WTC11 (cell line): Measurements from ENCODE around the gene CLCN7. TPM values are rescaled to one million over a fixed set of nuclear protein-coding genes. Genes with fewer than 3 reads are reported as not detected.

Experiments used
- ATAC-seq: fragments of 200-7000 bp; cut with Tn5 transposase; 2 replicates; pipeline ENCODE4 v1.10.0; 2021; ENCODE audit warnings: mild to moderate bottlenecking, moderate library complexity
- Bru-seq: library from RNA; stranded (reverse); fragments of 400-500 nt; gene quantifications from one replicate; lab custom pipeline; 2021; lab: Mats Ljungman, UMichigan
- CTCF ChIA-PET: fragments of 300-600 bp; sonication (Branson Sonifier 250); formaldehyde crosslinking; loops from one replicate; lab custom pipeline; 2021; ENCODE audit warnings: antibody characterized with exemption; lab: Charles Lee
- POLR2A ChIA-PET: fragments of 350-600 bp; sonication (Branson Sonifier 250); formaldehyde crosslinking; loops from one replicate; lab custom pipeline; 2021; ENCODE audit warnings: antibody characterized with exemption; lab: Charles Lee
- DNase-seq: peaks from one replicate; pipeline ENCODE4 v3.0.0; 2021; ENCODE audit warnings: low spot score
- H3K27ac Mint-ChIP-seq: 2 replicates; pipeline ENCODE4 v1.8.0; 2021; ENCODE audit warnings: mixed read lengths
- H3K27me3 Mint-ChIP-seq: 2 replicates; pipeline ENCODE4 v1.8.0; 2021; ENCODE audit warnings: low read depth, mild to moderate bottlenecking, moderate library complexity, mixed read lengths
- H3K36me3 Mint-ChIP-seq: 2 replicates; pipeline ENCODE4 v1.8.0; 2021; ENCODE audit warnings: mixed read lengths
- H3K4me1 Mint-ChIP-seq: 2 replicates; pipeline ENCODE4 v1.8.0; 2022; ENCODE audit warnings: mixed read lengths
- H3K4me3 Mint-ChIP-seq: 2 replicates; pipeline ENCODE4 v1.8.0; 2021; ENCODE audit warnings: mild to moderate bottlenecking, moderate library complexity, mixed read lengths
- H3K9me3 Mint-ChIP-seq: 2 replicates; pipeline ENCODE4 v1.8.0; 2021; ENCODE audit warnings: mixed read lengths
- AFF4 ChIP-seq: sonication (generic); formaldehyde crosslinking; IDR thresholded peaks from 2 replicates; pipeline ENCODE4 v1.8.1; 2023; ENCODE audit warnings: mild to moderate bottlenecking, missing genetic modification reagents, borderline replicate concordance
- CBFB ChIP-seq: sonication (generic); formaldehyde crosslinking; IDR thresholded peaks from 2 replicates; pipeline ENCODE4 v1.8.1; 2022; ENCODE audit warnings: mild to moderate bottlenecking, low read depth, missing genetic modification reagents
- CREB1 ChIP-seq: sonication (generic); formaldehyde crosslinking; IDR thresholded peaks from 2 replicates; pipeline ENCODE4 v1.8.0; 2023; ENCODE audit warnings: mild to moderate bottlenecking, missing genetic modification reagents
- CREM ChIP-seq: sonication (generic); formaldehyde crosslinking; IDR thresholded peaks from 2 replicates; pipeline ENCODE4 v1.8.1; 2022; ENCODE audit warnings: mild to moderate bottlenecking, missing genetic modification reagents, moderate library complexity
- ETV6 ChIP-seq: sonication (generic); formaldehyde crosslinking; IDR thresholded peaks from 2 replicates; pipeline ENCODE4 v1.8.1; 2022; ENCODE audit warnings: mild to moderate bottlenecking, missing genetic modification reagents
- FOXK1 ChIP-seq: sonication (generic); formaldehyde crosslinking; IDR thresholded peaks from 2 replicates; pipeline ENCODE4 v1.8.0; 2022; ENCODE audit warnings: mild to moderate bottlenecking, moderate library complexity, missing genetic modification reagents
- FOXP1 ChIP-seq: sonication (generic); formaldehyde crosslinking; IDR thresholded peaks from 2 replicates; pipeline ENCODE4 v1.8.0; 2022; ENCODE audit warnings: missing genetic modification reagents, mild to moderate bottlenecking, moderate library complexity, borderline replicate concordance
- KAT7 ChIP-seq: sonication (generic); formaldehyde crosslinking; IDR thresholded peaks from 2 replicates; pipeline ENCODE4 v1.8.1; 2023; ENCODE audit warnings: missing genetic modification reagents, mild to moderate bottlenecking, borderline replicate concordance
- PREB ChIP-seq: sonication (generic); formaldehyde crosslinking; IDR thresholded peaks from 2 replicates; pipeline ENCODE4 v1.8.1; 2022; ENCODE audit warnings: mild to moderate bottlenecking, missing genetic modification reagents, moderate library complexity, borderline replicate concordance
- SMAD3 ChIP-seq: sonication (generic); formaldehyde crosslinking; IDR thresholded peaks from 2 replicates; pipeline ENCODE4 v1.8.0; 2022; ENCODE audit warnings: missing genetic modification reagents, mild to moderate bottlenecking, borderline replicate concordance
- SP1 ChIP-seq: sonication (generic); formaldehyde crosslinking; conservative IDR thresholded peaks from 2 replicates; pipeline ENCODE4 v1.8.1; 2022; ENCODE audit warnings: missing genetic modification reagents
- ZNF416 ChIP-seq: fragments of 250-450 bp; sonication (Bioruptor Pico); IDR thresholded peaks from 2 replicates; pipeline ENCODE4 v1.9.0; 2021; ENCODE audit warnings: mild to moderate bottlenecking, inconsistent platforms
- ZNF423 ChIP-seq: fragments of 250-450 bp; sonication (Bioruptor Pico); IDR thresholded peaks from 2 replicates; pipeline ENCODE4 v2.1.2; 2022; ENCODE audit warnings: mild to moderate bottlenecking, moderate library complexity
- ZNF532 ChIP-seq: fragments of 250-450 bp; sonication (Bioruptor Pico); IDR thresholded peaks from 2 replicates; pipeline ENCODE4 v1.9.0; 2021; ENCODE audit warnings: mild to moderate bottlenecking, borderline replicate concordance
- ZNF671 ChIP-seq: fragments of 250-450 bp; sonication (Bioruptor Pico); IDR thresholded peaks from 2 replicates; pipeline ENCODE4 v1.8.0; 2021; ENCODE audit warnings: mild to moderate bottlenecking
- ZSCAN18 ChIP-seq: fragments of 250-450 bp; sonication (Bioruptor Pico); IDR thresholded peaks from 2 replicates; pipeline ENCODE4 v2.1.2; 2022; ENCODE audit warnings: mild to moderate bottlenecking, moderate library complexity
- long read RNA-seq, 3 experiments: library from RNA in 1 of 3; library from capped mRNA in 1 of 3; library from polyadenylated mRNA in 1 of 3; unstranded in 2 of 3; stranded (forward) in 1 of 3; transcript quantifications; one replicate each; pipeline ENCODE4 v2.0.0, GENCODE V29; 2021
- total RNA-seq: library from RNA; stranded (reverse); gene quantifications from 3 replicates; pipeline ENCODE4 v1.2.3, GENCODE V29; 2021
- TF ChIP-seq, protein P1 (sequence below): sonication (generic); formaldehyde crosslinking; IDR thresholded peaks from 2 replicates; pipeline ENCODE4 v1.8.0; 2022; ENCODE audit warnings: mild to moderate bottlenecking, missing genetic modification reagents
- TF ChIP-seq, protein P2 (sequence below): fragments of 250-450 bp; sonication (Bioruptor Pico); conservative IDR thresholded peaks from 2 replicates; pipeline ENCODE4 v1.9.0; 2021; ENCODE audit warnings: mild to moderate bottlenecking

The CLCN7 gene
- 80.6 to 94.1 TPM (median 90.0 TPM) in 3 replicates for total RNA-seq
- Bru-seq, nascent RNA, result percentile 44 among the genes with signal in this experiment
- long read RNA-seq, experiment 1, full-length matches to known transcripts, result 147 of 217 reads
- long read RNA-seq, experiment 1, partial matches to known transcripts, result 20 of 217 reads
- long read RNA-seq, experiment 1, other reads (novel, unspliced or antisense), result 50 of 217 reads
- long read RNA-seq, experiment 2, partial matches to known transcripts, result 14 of 42 reads
- long read RNA-seq, experiment 2, other reads (novel, unspliced or antisense), result 28 of 42 reads
- long read RNA-seq, experiment 3, result 0 reads

DNA sequence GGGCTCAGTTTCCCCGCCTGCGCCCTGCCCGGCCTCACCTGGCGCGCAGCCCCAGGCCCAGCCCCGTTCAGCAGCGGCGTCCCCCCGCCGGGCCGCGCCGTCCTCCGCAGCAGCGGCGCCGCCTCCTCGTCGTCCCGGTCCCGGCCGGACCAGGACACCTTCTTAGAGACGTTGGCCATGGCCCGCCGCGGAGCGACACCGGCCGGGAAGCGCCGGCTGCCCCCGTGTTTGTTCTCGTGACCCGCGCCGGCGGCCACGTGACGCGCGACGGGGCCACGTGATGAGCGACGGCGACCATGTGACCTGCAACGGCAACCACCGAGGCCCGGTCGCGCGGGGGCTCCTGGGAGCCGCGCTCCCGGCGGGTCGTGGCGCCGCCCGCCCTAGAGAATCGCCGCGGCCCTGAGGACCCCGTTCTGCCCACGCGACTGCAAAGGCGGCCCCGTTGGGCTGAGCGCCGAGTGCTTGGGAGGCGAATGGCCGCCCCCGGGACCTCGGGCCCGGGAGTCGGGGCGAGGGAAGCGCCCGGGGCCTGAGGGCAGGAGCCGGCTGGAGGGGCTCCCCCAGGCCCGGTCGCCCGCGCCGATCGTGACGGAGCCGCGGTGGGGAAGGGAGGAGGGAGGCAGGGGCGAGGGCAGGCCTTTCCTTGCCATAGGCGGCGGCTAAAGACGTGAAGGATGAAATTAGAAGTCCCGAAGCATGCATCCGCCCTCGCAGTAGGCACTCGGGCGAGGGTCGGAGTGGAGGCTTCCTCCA lies at the start of gene CLCN7:
CLCN7 (minus strand) TSS at position 233 of the 756 bp plus-strand sequence; CDS start at position 179, 54 bp downstream.
- Mint-ChIP-seq H3K9me3 (peaks cover 14% of the 10 kb centered on the region), H3K27me3 (peaks cover 5% of the 10 kb centered on the region), H3K36me3 (no peaks in the 10 kb centered on the region), H3K4me1 (peaks cover 9% of the 10 kb centered on the region), H3K4me3 (peak within 1 kb of the TSS; percentile 79), H3K27ac (peak within 1 kb of the TSS; percentile 87)
- CTCF ChIA-PET, result no interaction called here
- DNase-seq, result peak; percentile 83
- POLR2A ChIA-PET, result no interaction called here
- peak; percentile 72 for ATAC-seq
- TF ChIP-seq SMAD3 (CRISPR knock-in tag), result peak; percentile 95; the same call in 1 of the 2 replicates
- no peak for TF ChIP-seq ZNF423 (CRISPR knock-in tag)
- TF ChIP-seq CREB1, result peak; percentile 91
- peak; percentile 100 for TF ChIP-seq FOXK1 (CRISPR knock-in tag)
- peak; percentile 99 for TF ChIP-seq ETV6 (CRISPR knock-in tag)
- TF ChIP-seq AFF4 (CRISPR knock-in tag), result 0 out of 2 replicates have a peak, but pooled peaks have one; percentile 63
- TF ChIP-seq ZNF532, result no peak
- TF ChIP-seq, protein P1, sequence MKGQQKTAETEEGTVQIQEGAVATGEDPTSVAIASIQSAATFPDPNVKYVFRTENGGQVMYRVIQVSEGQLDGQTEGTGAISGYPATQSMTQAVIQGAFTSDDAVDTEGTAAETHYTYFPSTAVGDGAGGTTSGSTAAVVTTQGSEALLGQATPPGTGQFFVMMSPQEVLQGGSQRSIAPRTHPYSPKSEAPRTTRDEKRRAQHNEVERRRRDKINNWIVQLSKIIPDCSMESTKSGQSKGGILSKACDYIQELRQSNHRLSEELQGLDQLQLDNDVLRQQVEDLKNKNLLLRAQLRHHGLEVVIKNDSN (CRISPR knock-in tag), result peak; percentile 100
- TF ChIP-seq CBFB (CRISPR knock-in tag), result peak; percentile 80; the same call in 1 of the 2 replicates
- no peak for TF ChIP-seq ZNF416 (CRISPR knock-in tag)
- peak; percentile 99 for TF ChIP-seq FOXP1 (CRISPR knock-in tag)
- TF ChIP-seq ZSCAN18 (CRISPR knock-in tag), result no peak
- TF ChIP-seq ZNF671 (CRISPR knock-in tag), result no peak
- peak; percentile 87 for TF ChIP-seq CREM
- peak; percentile 94 for TF ChIP-seq KAT7 (CRISPR knock-in tag)
- TF ChIP-seq, protein P2, sequence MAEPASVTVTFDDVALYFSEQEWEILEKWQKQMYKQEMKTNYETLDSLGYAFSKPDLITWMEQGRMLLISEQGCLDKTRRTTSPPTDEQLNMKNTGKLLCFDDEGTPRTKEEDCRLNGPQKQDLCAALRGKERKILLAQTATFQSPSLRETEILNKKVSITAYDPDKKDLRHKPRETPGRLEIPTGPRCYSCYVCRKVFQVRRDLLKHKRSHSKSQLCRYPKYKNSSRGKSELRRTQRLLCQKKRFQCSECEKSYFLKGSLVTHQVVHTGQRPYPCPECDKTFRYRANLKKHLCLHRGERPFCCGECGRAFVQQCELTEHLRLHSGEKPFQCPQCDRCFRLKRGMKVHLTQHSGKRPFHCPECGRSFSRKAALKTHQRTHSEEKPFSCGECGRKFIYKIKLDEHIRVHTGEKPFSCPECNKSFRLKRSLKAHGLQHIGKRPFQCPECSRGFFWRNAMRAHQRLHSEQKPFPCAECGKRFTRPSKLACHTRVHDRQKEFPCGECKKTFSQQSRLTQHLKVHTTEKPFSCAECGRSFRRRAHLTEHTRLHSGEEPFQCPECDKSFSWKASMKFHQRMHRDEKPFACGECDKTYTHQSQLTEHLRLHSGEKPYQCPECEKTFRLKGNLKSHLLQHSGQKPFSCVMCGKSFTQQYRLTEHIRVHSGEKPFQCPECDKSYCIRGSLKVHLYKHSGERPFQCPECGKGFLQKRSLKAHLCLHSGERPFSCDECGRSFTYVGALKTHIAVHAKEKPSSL (CRISPR knock-in tag), result no peak
- TF ChIP-seq SP1 (CRISPR knock-in tag), result peak; percentile 85
- TF ChIP-seq PREB (CRISPR knock-in tag), result peak; percentile 80; the same call in 1 of the 2 replicates
